HEK293 (cell line): ENCODE data around the gene SMIM29.
A peak's percentile ranks its signal among the peaks of the same experiment; 100 is the strongest.

Source experiments
- EGR2 ChIP-seq: fragments of 450-650 bp; formaldehyde crosslinking; IDR thresholded peaks from 2 replicates; pipeline ENCODE4 v1.5.1; 2016; ENCODE audit warnings: low read depth, missing biosample characterization, missing genetic modification characterization
- GFI1B ChIP-seq: fragments of 450-650 bp; formaldehyde crosslinking; IDR thresholded peaks from 2 replicates; pipeline ENCODE4 v1.5.1; 2016; ENCODE audit warnings: missing biosample characterization, missing genetic modification characterization
- HOXC10 ChIP-seq: sonication (generic); formaldehyde crosslinking; IDR thresholded peaks from 2 replicates; pipeline ENCODE4 v1.8.1; 2023; ENCODE audit warnings: mild to moderate bottlenecking, missing genetic modification reagents
- KLF1 ChIP-seq: fragments of 450-650 bp; formaldehyde crosslinking; IDR thresholded peaks from 2 replicates; pipeline ENCODE4 v1.5.1; 2016; ENCODE audit warnings: missing biosample characterization, missing genetic modification characterization
- OSR2 ChIP-seq: fragments of 450-650 bp; formaldehyde crosslinking; IDR thresholded peaks from 2 replicates; pipeline ENCODE4 v1.5.1; 2016; ENCODE audit warnings: missing biosample characterization, missing genetic modification characterization
- RBAK ChIP-seq: fragments of 450-650 bp; formaldehyde crosslinking; IDR thresholded peaks from 2 replicates; pipeline ENCODE4 v1.5.1; 2016; ENCODE audit warnings: missing biosample characterization, missing genetic modification characterization
- SETDB1 ChIP-seq: IDR thresholded peaks from one replicate; pipeline ENCODE4 v1.6.1; 2017; ENCODE audit warnings: mild to moderate bottlenecking, low read length, moderate library complexity, mixed read lengths; ENCODE audit not compliant: insufficient read length
- YY1 ChIP-seq: fragments of 450-650 bp; formaldehyde crosslinking; IDR thresholded peaks from 2 replicates; pipeline ENCODE4 v1.5.1; 2018; ENCODE audit warnings: missing biosample characterization, missing genetic modification characterization
- ZBTB8A ChIP-seq: fragments of 450-650 bp; formaldehyde crosslinking; IDR thresholded peaks from 2 replicates; pipeline ENCODE4 v1.5.1; 2016; ENCODE audit warnings: missing biosample characterization, missing genetic modification characterization
- ZFP37 ChIP-seq: fragments of 450-650 bp; formaldehyde crosslinking; IDR thresholded peaks from 2 replicates; pipeline ENCODE4 v1.5.1; 2016; ENCODE audit warnings: missing biosample characterization, missing genetic modification characterization
- ZIC2 ChIP-seq: fragments of 450-650 bp; formaldehyde crosslinking; IDR thresholded peaks from 2 replicates; pipeline ENCODE4 v1.5.1; 2016; ENCODE audit warnings: missing biosample characterization, missing genetic modification characterization
- ZNF114 ChIP-seq: fragments of 450-650 bp; formaldehyde crosslinking; IDR thresholded peaks from 2 replicates; pipeline ENCODE4 v1.5.0; 2017; ENCODE audit warnings: missing biosample characterization, missing genetic modification characterization
- ZNF184 ChIP-seq: fragments of 450-650 bp; IDR thresholded peaks from 2 replicates; pipeline ENCODE4 v1.5.1; 2018; ENCODE audit warnings: missing biosample characterization, mild to moderate bottlenecking, missing genetic modification characterization
- ZNF239 ChIP-seq: fragments of 450-650 bp; formaldehyde crosslinking; IDR thresholded peaks from 2 replicates; pipeline ENCODE4 v1.5.1; 2016; ENCODE audit warnings: missing biosample characterization, missing genetic modification characterization
- ZNF274 ChIP-seq, 2 experiments: fragments of 200-500 bp in 1 of 2; fragments of 450-650 bp in 1 of 2; sonication (Bioruptor generic) in 1 of 2; formaldehyde crosslinking in 1 of 2; IDR thresholded peaks; 2 replicates each; pipeline versions ENCODE4 v1.5.1 to v1.6.1; 2014 to 2016; ENCODE audit warnings: borderline replicate concordance in 1 of 2, inconsistent platforms in 1 of 2, low read length in 1 of 2, missing biosample characterization in 1 of 2, missing genetic modification characterization in 1 of 2
- ZNF324 ChIP-seq: fragments of 450-650 bp; formaldehyde crosslinking; IDR thresholded peaks from 2 replicates; pipeline ENCODE4 v1.5.1; 2016; ENCODE audit warnings: missing biosample characterization, missing genetic modification characterization
- ZNF335 ChIP-seq: fragments of 450-650 bp; formaldehyde crosslinking; conservative IDR thresholded peaks from 2 replicates; pipeline ENCODE4 v1.5.1; 2016; ENCODE audit warnings: missing biosample characterization, missing genetic modification characterization
- ZNF366 ChIP-seq: fragments of 450-650 bp; formaldehyde crosslinking; conservative IDR thresholded peaks from 2 replicates; pipeline ENCODE4 v1.5.1; 2016; ENCODE audit warnings: missing biosample characterization, missing genetic modification characterization
- ZNF544 ChIP-seq: fragments of 450-650 bp; formaldehyde crosslinking; IDR thresholded peaks from 2 replicates; pipeline ENCODE4 v1.5.0; 2017; ENCODE audit warnings: missing biosample characterization, missing genetic modification characterization
- ZNF596 ChIP-seq: fragments of 450-650 bp; IDR thresholded peaks from 2 replicates; pipeline ENCODE4 v1.5.0; 2018; ENCODE audit warnings: missing biosample characterization, mild to moderate bottlenecking, missing genetic modification characterization, moderate library complexity
- ZNF626 ChIP-seq: fragments of 450-650 bp; sonication (Bioruptor Pico); formaldehyde crosslinking; IDR thresholded peaks from 2 replicates; pipeline ENCODE4 v1.5.1; 2018; ENCODE audit warnings: missing biosample characterization, missing genetic modification characterization, inconsistent platforms
- ZNF629 ChIP-seq: fragments of 450-650 bp; formaldehyde crosslinking; IDR thresholded peaks from 2 replicates; pipeline ENCODE4 v1.5.1; 2017; ENCODE audit warnings: missing biosample characterization, missing genetic modification characterization
- ZNF664 ChIP-seq: fragments of 450-650 bp; formaldehyde crosslinking; IDR thresholded peaks from 2 replicates; pipeline ENCODE4 v1.5.1; 2016; ENCODE audit warnings: missing biosample characterization, missing genetic modification characterization
- ZNF837 ChIP-seq: fragments of 450-650 bp; formaldehyde crosslinking; IDR thresholded peaks from 2 replicates; pipeline ENCODE4 v1.5.1; 2016; ENCODE audit warnings: missing biosample characterization, missing genetic modification characterization
- ZSCAN23 ChIP-seq: fragments of 450-650 bp; formaldehyde crosslinking; IDR thresholded peaks from 2 replicates; pipeline ENCODE4 v1.5.1; 2016; ENCODE audit warnings: missing biosample characterization, missing genetic modification characterization
- TF ChIP-seq, protein P1 (sequence below): sonication (generic); formaldehyde crosslinking; IDR thresholded peaks from 2 replicates; pipeline ENCODE4 v1.8.1; 2022; ENCODE audit warnings: mild to moderate bottlenecking, moderate library complexity, missing genetic modification reagents
- TF ChIP-seq, protein P2 (sequence below): fragments of 450-650 bp; formaldehyde crosslinking; IDR thresholded peaks from 2 replicates; pipeline ENCODE4 v1.5.1; 2016; ENCODE audit warnings: missing biosample characterization, missing genetic modification characterization, low read depth
- TF ChIP-seq, protein P3 (sequence below): fragments of 450-650 bp; formaldehyde crosslinking; IDR thresholded peaks from 2 replicates; pipeline ENCODE4 v1.5.1; 2016; ENCODE audit warnings: missing biosample characterization, missing genetic modification characterization, borderline replicate concordance
- TF ChIP-seq, protein P4 (sequence below): fragments of 450-650 bp; formaldehyde crosslinking; IDR thresholded peaks from 2 replicates; pipeline ENCODE4 v1.5.1; 2017; ENCODE audit warnings: missing biosample characterization, missing genetic modification characterization

SMIM29 gene

DNA sequence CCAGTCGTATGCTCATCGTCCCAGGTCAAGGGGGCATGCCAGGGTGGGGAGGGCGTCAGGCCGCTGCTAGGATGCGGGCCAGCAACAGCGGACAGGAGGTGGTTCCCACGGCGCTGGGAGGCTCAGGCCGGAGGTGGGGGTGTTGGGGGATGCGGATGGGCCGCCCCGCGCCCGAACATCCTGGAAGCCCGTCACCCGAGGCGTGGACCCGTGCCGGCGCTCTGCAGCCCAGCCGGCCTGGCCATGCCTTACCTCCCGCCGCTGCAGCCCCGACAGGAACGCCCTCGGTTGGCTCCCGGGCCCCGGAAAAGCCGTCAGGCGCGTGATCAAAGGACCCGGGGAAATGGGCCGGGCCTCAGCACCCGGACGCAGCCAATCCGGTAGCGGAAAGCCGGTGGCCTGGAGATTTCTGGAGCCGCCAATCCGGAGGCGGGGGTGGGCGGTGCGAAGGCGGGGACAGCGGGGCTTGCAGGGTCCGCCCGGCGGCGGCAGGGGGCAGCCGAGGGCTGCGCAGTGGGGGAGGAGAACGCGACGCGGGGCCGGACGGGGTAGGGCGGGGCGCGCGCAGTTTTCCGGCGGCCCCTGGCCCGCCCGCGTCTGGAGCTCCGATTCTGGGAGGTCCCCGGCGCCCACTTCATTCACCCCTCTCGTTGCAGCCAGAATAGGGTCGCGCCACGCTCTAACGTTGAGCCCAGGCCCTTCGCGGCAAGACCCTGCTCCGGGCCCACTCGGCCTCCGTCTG lies at the start of gene SMIM29 (continued):
- TF ChIP-seq, protein P1, sequence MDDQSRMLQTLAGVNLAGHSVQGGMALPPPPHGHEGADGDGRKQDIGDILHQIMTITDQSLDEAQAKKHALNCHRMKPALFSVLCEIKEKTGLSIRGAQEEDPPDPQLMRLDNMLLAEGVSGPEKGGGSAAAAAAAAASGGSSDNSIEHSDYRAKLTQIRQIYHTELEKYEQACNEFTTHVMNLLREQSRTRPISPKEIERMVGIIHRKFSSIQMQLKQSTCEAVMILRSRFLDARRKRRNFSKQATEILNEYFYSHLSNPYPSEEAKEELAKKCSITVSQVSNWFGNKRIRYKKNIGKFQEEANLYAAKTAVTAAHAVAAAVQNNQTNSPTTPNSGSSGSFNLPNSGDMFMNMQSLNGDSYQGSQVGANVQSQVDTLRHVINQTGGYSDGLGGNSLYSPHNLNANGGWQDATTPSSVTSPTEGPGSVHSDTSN (CRISPR knock-in tag) = no peak
- TF ChIP-seq ZNF629 = no peak
- no peak for TF ChIP-seq ZNF114 (tag by site-specific recombination)
- no peak for TF ChIP-seq ZNF366
- TF ChIP-seq, protein P2, sequence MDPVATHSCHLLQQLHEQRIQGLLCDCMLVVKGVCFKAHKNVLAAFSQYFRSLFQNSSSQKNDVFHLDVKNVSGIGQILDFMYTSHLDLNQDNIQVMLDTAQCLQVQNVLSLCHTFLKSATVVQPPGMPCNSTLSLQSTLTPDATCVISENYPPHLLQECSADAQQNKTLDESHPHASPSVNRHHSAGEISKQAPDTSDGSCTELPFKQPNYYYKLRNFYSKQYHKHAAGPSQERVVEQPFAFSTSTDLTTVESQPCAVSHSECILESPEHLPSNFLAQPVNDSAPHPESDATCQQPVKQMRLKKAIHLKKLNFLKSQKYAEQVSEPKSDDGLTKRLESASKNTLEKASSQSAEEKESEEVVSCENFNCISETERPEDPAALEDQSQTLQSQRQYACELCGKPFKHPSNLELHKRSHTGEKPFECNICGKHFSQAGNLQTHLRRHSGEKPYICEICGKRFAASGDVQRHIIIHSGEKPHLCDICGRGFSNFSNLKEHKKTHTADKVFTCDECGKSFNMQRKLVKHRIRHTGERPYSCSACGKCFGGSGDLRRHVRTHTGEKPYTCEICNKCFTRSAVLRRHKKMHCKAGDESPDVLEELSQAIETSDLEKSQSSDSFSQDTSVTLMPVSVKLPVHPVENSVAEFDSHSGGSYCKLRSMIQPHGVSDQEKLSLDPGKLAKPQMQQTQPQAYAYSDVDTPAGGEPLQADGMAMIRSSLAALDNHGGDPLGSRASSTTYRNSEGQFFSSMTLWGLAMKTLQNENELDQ (tag by site-specific recombination) = no peak
- no peak for TF ChIP-seq ZNF239 (tag by site-specific recombination)
- peak; percentile 73 for TF ChIP-seq OSR2 (tag by site-specific recombination)
- peak; percentile 57 for TF ChIP-seq KLF1 (tag by site-specific recombination)
- peak; percentile 94 for TF ChIP-seq ZNF335 (tag by site-specific recombination)
- TF ChIP-seq ZNF274 (IDR thresholded peaks at IDR 0.05; ENCODE audit: low read length) = no peak
- no peak for TF ChIP-seq ZNF274 (tag by site-specific recombination; IDR thresholded peaks at IDR 0.05; ENCODE audit: borderline replicate concordance)
- TF ChIP-seq ZBTB8A (tag by site-specific recombination) = peak; percentile 79
- TF ChIP-seq ZNF324 (tag by site-specific recombination) = no peak
- peak; percentile 40 for TF ChIP-seq ZIC2
- TF ChIP-seq HOXC10 (CRISPR knock-in tag) = 0 out of 2 replicates have a peak, but pooled peaks have one; percentile 77
- no peak for TF ChIP-seq ZNF184 (tag by site-specific recombination)
- peak; percentile 83 for TF ChIP-seq ZNF837 (tag by site-specific recombination)
- TF ChIP-seq ZSCAN23 (tag by site-specific recombination) = no peak
- TF ChIP-seq, protein P3, sequence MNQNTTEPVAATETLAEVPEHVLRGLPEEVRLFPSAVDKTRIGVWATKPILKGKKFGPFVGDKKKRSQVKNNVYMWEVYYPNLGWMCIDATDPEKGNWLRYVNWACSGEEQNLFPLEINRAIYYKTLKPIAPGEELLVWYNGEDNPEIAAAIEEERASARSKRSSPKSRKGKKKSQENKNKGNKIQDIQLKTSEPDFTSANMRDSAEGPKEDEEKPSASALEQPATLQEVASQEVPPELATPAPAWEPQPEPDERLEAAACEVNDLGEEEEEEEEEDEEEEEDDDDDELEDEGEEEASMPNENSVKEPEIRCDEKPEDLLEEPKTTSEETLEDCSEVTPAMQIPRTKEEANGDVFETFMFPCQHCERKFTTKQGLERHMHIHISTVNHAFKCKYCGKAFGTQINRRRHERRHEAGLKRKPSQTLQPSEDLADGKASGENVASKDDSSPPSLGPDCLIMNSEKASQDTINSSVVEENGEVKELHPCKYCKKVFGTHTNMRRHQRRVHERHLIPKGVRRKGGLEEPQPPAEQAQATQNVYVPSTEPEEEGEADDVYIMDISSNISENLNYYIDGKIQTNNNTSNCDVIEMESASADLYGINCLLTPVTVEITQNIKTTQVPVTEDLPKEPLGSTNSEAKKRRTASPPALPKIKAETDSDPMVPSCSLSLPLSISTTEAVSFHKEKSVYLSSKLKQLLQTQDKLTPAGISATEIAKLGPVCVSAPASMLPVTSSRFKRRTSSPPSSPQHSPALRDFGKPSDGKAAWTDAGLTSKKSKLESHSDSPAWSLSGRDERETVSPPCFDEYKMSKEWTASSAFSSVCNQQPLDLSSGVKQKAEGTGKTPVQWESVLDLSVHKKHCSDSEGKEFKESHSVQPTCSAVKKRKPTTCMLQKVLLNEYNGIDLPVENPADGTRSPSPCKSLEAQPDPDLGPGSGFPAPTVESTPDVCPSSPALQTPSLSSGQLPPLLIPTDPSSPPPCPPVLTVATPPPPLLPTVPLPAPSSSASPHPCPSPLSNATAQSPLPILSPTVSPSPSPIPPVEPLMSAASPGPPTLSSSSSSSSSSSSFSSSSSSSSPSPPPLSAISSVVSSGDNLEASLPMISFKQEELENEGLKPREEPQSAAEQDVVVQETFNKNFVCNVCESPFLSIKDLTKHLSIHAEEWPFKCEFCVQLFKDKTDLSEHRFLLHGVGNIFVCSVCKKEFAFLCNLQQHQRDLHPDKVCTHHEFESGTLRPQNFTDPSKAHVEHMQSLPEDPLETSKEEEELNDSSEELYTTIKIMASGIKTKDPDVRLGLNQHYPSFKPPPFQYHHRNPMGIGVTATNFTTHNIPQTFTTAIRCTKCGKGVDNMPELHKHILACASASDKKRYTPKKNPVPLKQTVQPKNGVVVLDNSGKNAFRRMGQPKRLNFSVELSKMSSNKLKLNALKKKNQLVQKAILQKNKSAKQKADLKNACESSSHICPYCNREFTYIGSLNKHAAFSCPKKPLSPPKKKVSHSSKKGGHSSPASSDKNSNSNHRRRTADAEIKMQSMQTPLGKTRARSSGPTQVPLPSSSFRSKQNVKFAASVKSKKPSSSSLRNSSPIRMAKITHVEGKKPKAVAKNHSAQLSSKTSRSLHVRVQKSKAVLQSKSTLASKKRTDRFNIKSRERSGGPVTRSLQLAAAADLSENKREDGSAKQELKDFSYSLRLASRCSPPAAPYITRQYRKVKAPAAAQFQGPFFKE = peak; percentile 79; the same call in 1 of the 2 replicates
- TF ChIP-seq SETDB1 = no peak
- no peak for TF ChIP-seq ZNF544 (tag by site-specific recombination)
- no peak for TF ChIP-seq ZNF596 (tag by site-specific recombination)
- TF ChIP-seq GFI1B (tag by site-specific recombination) = no peak
- TF ChIP-seq YY1 = no peak
- TF ChIP-seq, protein P4, sequence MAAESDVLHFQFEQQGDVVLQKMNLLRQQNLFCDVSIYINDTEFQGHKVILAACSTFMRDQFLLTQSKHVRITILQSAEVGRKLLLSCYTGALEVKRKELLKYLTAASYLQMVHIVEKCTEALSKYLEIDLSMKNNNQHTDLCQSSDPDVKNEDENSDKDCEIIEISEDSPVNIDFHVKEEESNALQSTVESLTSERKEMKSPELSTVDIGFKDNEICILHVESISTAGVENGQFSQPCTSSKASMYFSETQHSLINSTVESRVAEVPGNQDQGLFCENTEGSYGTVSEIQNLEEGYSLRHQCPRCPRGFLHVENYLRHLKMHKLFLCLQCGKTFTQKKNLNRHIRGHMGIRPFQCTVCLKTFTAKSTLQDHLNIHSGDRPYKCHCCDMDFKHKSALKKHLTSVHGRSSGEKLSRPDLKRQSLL (tag by site-specific recombination) = peak; percentile 68
- peak; percentile 95 for TF ChIP-seq EGR2 (tag by site-specific recombination)
- TF ChIP-seq ZNF664 = no peak
- TF ChIP-seq RBAK (tag by site-specific recombination) = no peak
- TF ChIP-seq ZNF626 = no peak
- peak; percentile 83 for TF ChIP-seq ZFP37 (tag by site-specific recombination)
